Measurements from ENCODE around the gene ADM5. TPM values are rescaled to one million over a fixed set of nuclear protein-coding genes. Genes with fewer than 3 reads are reported as not detected.

The ADM5 gene
- total RNA-seq, 1 donor from 2014 or later, result 0.69 TPM

DNA sequence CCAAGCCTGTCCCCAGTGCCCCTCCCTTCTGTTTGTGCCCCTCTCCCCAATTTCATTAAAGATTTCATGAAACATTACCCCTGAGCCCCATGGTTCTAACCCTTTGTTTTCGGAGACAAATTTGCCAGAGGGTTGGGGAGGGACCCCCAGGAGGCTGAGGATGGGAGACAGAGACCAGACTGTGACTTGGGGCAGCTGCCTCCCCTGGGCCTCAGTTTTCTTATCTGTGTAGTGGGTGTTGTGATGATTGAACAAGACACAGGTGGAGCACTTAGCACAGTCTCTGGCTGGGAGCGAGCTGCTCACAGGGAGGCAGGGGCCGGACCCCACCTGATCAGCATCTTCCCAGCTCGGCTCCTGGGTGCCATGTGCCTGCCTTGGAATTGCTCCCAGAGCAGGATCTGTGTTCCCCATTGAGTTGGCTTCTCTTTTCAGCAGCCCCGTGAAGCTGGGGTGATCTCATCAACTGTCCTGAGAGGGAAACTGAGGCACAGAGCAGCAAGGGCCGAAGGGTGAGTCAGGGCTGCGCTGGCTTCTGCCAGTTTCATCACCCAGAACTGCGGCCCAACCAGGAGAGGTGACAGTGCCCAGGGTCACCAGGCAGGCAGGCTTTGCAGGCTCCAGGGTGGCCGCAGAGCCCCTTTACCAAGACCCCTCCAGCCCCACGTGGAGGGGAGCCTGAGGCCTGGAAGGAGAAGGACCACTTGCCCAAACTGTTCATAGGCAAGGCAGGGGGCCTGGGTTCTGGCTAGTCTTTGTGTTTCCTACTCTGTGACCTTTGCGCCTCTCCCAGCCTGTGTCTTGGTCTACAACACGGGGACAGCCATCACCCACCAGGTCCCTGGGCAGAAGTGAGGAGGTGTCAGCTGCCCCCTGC lies 30.6 kb upstream of the ADM5 start:
- DNase-seq, result no peak

GRCh38 chr19:49660338-49660961 lies 28.9 kb upstream of the ADM5 start:
- no peak for DNase-seq

DNA sequence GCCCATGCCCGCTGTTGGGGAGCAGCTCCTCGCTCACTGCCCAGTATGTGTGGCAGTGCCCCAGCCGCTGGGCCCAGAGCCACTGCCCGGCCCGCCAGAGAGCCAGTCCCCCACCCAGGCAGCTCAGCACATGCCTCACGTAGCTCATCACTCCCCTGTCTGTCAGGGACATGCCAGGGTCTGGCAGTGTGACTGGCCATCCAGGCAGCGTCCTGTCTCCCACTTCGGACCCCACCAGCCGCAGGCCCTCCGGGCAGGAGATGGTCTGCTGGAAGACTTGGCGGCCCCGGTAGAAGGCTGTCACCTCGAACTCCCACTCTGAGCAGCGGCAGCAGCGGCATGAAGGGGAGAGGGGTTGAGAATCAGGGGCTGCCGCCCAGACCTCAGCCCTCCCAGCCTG lies 27.4 kb upstream of the ADM5 start:
- no peak for DNase-seq

DNA sequence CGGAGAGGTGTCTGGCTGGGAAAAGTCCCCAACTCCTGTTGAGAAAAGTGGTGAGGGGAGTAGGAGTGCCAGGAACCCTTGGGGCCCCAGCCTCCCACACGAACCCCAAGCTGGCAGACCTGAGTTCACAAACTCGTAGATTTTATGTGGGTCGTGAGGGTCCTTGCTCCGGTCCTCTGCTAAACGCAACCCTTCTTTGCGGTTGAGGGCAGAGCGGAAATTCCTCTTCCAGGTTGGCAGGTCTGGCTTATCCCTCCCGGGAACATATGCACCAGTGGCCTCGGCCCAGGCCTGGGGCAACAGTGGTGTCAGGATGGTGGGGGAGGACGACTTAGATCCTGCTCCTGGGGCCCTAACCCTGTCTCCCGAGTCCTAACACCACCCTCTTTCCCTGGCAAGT lies 26.2 kb upstream of the ADM5 start:
- no peak for DNase-seq

GRCh38 chr19:49664171-49665035 lies 25.0 kb upstream of the ADM5 start:
- peak; percentile 69 for DNase-seq

DNA sequence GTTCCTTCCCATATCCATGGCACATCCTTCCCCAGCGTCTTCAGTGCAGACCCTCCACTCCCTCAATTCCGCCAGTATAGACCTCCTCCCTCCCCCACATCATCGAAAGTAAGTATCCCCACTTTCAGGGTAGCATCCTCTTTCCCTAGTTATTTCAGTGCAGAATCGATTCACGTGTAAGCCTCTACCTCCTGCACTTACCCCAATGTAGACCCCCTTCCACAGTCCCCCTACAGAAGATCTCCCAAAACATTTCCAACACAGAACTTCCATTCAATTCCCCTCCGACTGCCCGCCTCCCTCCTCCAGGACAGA lies 24.4 kb upstream of the ADM5 start:
- no peak for DNase-seq

- DNase-seq, result peak; percentile 98
Observed at GRCh38 chr19:49665351-49666119, 23.9 kb upstream of the ADM5 start, which contains the start of the genes BCL2L12 and IRF3. Gene BCL2L12 (plus strand): TSS chr19:49665933. CDS start chr19:49666693, 760 bp downstream. Gene IRF3 (minus strand): TSS chr19:49665857. CDS start chr19:49664838, 1,019 bp downstream.

DNA sequence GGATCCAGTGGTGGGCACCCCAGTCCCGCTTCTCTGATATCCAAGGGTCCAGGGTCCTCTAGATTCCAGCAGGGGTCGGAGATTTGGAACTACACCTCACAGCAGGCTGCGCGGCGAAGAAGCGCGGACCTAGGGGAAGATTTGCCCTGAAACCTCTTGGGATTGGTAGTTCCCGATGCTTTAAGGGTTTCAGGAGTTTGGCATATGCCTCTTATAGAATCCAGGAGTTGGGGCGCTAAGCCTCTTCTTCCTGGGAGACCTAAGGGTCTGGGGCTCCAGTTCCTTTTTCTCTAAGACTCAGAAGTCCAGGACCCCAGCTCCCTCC lies 23.3 kb upstream of the ADM5 start:
- peak; percentile 63 for DNase-seq

DNA sequence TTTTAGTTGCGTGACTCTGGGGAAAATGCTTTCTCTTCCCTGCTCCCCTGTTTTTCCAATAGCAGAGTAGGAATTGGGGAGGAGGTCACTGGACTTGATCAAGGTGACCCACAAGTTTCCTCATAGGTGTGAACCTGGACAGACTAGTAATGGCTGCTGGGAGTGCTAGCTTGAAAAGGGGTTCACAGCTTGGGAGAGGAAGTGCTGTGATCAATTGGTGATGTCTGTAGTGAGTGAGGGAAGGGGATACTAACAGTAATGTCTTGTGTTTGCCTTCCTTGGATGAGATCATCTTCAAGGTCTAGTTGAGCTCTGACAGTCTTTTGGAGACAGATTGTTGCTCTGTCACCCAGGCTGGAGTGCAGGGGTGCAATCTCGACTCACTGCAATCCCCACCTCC lies 21.9 kb upstream of the ADM5 start:
- no peak for DNase-seq

DNA sequence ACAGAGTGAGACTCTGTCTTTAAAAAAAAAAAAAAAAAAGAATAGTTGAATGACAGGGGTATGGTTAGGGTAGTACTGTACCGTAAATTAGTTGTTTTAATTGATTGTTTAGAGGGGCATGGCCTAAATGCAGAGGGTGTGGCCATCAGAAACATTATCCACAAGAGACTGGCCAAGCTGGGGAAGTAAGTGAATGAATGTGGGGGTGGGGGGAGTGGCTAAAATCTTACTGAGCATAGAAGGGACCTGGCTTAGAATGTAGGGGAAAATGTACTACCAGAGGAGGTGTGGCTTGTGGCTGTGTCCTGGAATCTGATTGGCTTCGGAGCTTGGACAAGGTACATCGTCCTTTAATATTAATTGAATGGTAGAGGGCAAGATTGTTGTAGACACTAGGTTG lies 19.9 kb upstream of the ADM5 start:
- no peak for DNase-seq

DNA sequence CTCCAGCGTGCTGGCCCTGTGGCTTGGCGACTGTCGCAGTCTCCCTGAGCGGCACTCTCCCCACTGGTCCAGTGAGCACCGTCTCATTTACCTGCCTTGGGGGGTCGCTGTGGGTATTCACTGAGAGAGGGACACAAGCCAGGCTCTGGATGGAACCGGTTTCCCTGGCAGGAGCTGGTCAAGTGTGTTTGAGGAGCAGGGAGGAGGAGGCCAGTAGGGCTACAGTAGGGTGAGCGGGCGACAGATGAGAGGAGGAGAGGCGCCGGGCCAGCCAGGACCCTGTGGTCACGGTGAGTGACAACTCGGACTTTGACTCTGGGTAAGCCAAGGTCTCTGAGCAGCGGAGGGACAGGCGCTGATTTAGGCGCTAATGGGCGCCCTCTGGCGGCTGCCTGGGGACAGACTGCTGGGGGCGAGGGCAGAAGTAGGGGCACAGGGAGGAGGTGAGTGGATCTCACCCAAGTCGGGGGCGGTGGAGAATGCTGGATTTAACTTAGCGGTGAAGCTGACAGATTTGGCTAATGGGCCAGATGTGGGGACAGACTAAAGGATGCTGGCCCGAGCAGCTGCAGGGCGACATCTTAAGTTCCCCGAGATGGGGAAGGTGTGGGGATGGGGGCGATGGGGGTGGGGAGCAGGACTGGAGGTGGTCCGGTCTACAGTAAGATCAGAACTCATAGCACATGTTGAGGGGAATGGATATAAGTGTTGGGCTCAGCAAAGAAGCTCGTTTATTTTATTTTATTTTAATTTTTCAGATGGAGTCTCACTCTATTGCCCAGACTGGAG lies 17.1 kb upstream of the ADM5 start:
- DNase-seq, result no peak

DNA sequence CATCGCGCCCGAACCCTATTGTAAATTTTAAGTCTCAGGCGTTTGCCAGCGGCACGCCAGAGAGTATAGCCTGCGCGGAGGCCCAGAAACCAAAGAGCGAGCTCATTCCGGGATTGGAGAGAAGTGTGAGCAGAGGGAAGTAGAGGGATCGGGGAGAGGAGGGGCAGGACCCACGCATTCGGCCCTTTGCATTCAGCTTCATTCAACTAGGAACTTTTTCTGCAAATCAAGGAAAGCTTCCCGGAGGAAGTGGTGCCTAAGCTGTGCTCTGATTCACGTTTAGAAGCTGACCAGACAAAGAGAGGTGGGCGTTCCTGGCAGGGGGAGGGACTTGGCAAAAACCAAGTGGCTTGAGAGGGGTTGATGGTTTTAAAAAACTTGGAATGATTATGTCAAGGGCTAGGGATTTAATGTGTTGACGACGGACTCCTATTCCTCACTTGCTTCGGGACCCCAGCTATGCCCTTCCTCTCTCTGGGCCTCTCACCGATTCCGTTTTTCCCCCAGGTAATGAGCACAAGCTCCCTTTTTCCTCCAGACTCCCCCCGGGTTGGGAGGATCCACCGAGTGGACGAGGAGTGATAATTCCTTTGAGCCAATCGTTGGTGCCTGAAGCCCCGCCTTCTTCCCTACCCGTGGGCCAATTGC lies 13.1 kb upstream of the ADM5 start:
- no peak for DNase-seq

DNA sequence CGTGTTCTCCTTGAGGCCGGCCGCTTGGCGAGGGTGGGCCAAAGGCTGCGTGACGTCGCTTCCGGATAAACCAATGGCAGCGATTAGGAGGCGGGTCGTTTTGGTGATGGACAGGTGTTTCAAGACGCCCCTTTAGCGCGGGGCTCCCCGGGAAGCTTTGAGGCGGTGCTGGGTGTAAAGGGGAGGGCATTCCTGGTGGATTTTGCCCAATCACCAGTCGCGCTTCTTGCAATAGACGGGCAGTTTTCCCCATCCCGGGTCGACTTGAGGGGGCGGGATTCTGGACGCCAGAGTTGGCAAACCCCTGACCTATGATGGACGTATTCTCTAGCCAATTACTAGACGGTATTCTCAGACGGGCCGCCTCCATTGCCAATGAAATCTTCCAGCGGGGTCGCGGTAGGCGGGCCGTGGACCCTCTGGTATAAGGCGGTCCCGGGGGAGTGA lies 12.6 kb upstream of the ADM5 start:
- DNase-seq, result peak; percentile 100

DNA sequence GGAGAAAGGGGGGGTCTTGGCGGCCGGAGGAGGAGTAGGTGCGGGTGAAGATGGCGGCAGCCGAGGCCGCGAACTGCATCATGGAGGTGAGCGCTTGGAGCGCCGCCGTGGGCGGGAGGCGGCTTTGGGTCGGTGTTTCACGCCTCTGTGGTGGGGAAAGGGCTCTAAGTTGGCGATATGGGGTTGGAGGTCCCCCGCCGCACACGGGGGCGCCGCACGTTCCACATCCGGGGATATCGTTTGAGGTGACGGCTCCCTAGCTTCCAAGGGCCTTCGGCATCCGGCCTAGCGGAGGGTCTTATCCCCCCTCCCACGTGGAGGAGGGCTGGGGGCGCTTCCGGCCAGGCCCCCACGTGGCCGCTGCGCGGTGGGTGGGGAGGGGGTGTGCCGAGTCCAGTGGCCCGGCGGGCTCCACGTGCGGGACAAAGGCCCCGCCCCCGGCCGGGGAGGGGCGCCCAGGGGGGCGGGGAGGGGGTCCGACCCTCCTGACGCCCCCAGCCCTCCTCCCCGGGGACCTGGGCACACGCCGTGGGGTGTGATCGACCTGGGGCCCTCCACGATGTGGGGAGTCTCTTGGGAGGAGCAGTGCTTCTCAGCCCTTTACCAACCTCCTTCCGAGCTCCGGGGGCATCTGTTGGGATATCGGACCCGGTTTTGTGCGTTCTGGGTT lies 12.0 kb upstream of the ADM5 start, which contains the start of gene PRMT1:
PRMT1 (plus strand) TSS at position 41 of the 670 bp plus-strand sequence; CDS start at position 51, 10 bp downstream.
- DNase-seq, result peak; percentile 72

DNA sequence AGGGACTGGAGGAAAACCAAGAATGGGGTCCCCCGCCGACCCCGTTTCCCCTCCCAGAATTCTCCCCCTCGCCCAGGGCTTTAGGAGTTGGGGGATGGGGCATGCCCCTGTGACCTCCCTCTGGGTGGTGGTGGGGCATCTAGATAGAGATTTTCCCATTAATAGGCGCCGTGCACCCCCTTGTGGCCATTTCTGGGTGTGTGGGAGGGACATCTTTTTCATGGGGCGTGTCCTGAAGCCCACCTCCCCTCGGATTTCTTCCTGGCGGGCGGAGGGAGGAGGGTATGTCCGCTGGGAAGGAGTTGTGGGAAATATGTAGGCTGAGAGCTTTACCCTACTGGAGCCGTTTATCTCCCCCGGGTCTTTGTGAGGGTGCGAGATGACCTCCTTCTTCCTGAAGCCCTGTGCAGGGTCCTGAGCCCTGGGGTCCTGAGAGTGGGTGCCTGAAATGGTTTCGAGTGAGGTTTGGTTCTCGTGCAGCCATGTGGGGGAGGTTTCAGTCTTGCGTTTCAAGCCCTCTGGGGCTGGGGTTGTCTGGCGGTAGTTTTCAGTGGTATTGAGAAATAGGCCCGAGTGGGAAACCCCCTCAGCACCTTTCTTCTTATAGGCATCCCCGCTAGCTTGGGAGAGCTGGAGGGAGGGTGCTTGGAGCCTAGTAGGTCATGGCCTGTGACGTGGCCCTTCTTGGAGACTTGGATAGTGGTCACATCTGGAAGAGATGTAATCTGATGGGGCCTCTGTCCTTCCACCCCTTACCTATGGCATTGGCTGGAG lies 11.3 kb upstream of the ADM5 start:
- DNase-seq, result peak; percentile 72

- DNase-seq, result no peak
Observed at GRCh38 chr19:49678985-49679770, 10.2 kb upstream of the ADM5 start.

GRCh38 chr19:49679771-49680413 lies 9.5 kb upstream of the ADM5 start:
- no peak for DNase-seq

Data from skin of body (tissue), 2 donors.